Mesenchymal stem cell (in vitro differentiated cells and primary cell): ENCODE data around the gene DRC3.

Source experiments
- DNase-seq: peaks from one replicate; pipeline ENCODE4 v3.0.0-alpha.2; 2013
- H2AFZ ChIP-seq: one replicate; pipeline ENCODE4 v1.6.1; 2013; ENCODE audit warnings: low read depth, mild to moderate bottlenecking, control low read depth, inconsistent platforms, low read length, moderate library complexity
- H2AK5ac ChIP-seq: 2 replicates; pipeline ENCODE4 v1.6.1; 2013; ENCODE audit warnings: low read length, moderate library complexity, mild to moderate bottlenecking, inconsistent platforms; ENCODE audit not compliant: severe bottlenecking
- H2BK120ac ChIP-seq: one replicate; pipeline ENCODE4 v1.6.1; 2013; ENCODE audit warnings: low read depth, mild to moderate bottlenecking, inconsistent platforms, low read length, moderate library complexity
- H2BK12ac ChIP-seq, 2 experiments: one replicate each; pipeline ENCODE4 v1.6.1; 2013; ENCODE audit warnings: inconsistent platforms in 2 of 2, low read length in 2 of 2, mild to moderate bottlenecking in 2 of 2, moderate library complexity in 2 of 2, control low read depth in 1 of 2
- H2BK15ac ChIP-seq: one replicate; pipeline ENCODE4 v1.6.1; 2013; ENCODE audit warnings: mild to moderate bottlenecking, low read depth, inconsistent platforms; ENCODE audit not compliant: poor library complexity, severe bottlenecking
- H2BK5ac ChIP-seq: 2 replicates; pipeline ENCODE4 v1.6.1; 2013; ENCODE audit warnings: low read depth, mild to moderate bottlenecking, low read length, control low read depth, inconsistent platforms; ENCODE audit not compliant: poor library complexity, severe bottlenecking
- H3K14ac ChIP-seq, 2 experiments: one replicate each; pipeline ENCODE4 v1.6.1; 2013; ENCODE audit warnings: inconsistent platforms in 2 of 2, low read length in 2 of 2, control low read depth in 1 of 2, mild to moderate bottlenecking in 1 of 2, moderate library complexity in 1 of 2
- H3K18ac ChIP-seq, 2 experiments: one replicate each; pipeline ENCODE4 v1.6.1; 2013; ENCODE audit warnings: inconsistent platforms in 2 of 2, low read length in 2 of 2, control low read depth in 1 of 2, low read depth in 1 of 2, mild to moderate bottlenecking in 1 of 2
- H3K23ac ChIP-seq, 2 experiments: one replicate each; pipeline ENCODE4 v1.6.1; 2013; ENCODE audit warnings: inconsistent platforms in 2 of 2, low read length in 2 of 2, mild to moderate bottlenecking in 2 of 2, moderate library complexity in 2 of 2, control low read depth in 1 of 2
- H3K27ac ChIP-seq: 2 replicates; pipeline ENCODE4 v1.5.1; 2013; ENCODE audit warnings: mild to moderate bottlenecking, moderate library complexity, low read length, control low read depth, inconsistent platforms; ENCODE audit not compliant: poor library complexity, severe bottlenecking
- H3K27me3 ChIP-seq, 2 experiments: 2 replicates each; pipeline versions ENCODE4 v1.6.1 to v1.7.0; 2013; ENCODE audit warnings: low read length in 2 of 2, mild to moderate bottlenecking in 2 of 2, moderate library complexity in 2 of 2, control low read depth in 1 of 2, inconsistent platforms in 1 of 2; ENCODE audit not compliant: control insufficient read depth in 1 of 2, insufficient read depth in 1 of 2
- H3K36me3 ChIP-seq, 2 experiments: 2 replicates each; pipeline versions ENCODE4 v1.6.1 to v1.7.0; 2013; ENCODE audit warnings: low read length in 2 of 2, control low read depth in 1 of 2, inconsistent platforms in 1 of 2, low read depth in 1 of 2, mild to moderate bottlenecking in 1 of 2; ENCODE audit not compliant: insufficient read depth in 2 of 2, control insufficient read depth in 1 of 2
- H3K4ac ChIP-seq, 2 experiments: one replicate each; pipeline ENCODE4 v1.6.1; 2013; ENCODE audit warnings: inconsistent platforms in 2 of 2, low read length in 2 of 2, mild to moderate bottlenecking in 2 of 2, moderate library complexity in 2 of 2, control low read depth in 1 of 2, low read depth in 1 of 2
- H3K4me1 ChIP-seq: 2 replicates; pipeline ENCODE4 v1.6.1; 2013; ENCODE audit warnings: low read depth, low read length, control low read depth; ENCODE audit not compliant: control insufficient read depth, insufficient read depth
- H3K4me2 ChIP-seq: 2 replicates; pipeline ENCODE4 v1.6.1; 2013; ENCODE audit warnings: low read length, mild to moderate bottlenecking, inconsistent platforms; ENCODE audit not compliant: poor library complexity, severe bottlenecking
- H3K4me3 ChIP-seq, 2 experiments: 2 replicates each; pipeline versions ENCODE4 v1.5.1 to v1.7.0; 2013; ENCODE audit warnings: low read length in 2 of 2, mild to moderate bottlenecking in 2 of 2, control low read depth in 1 of 2, low read depth in 1 of 2; ENCODE audit not compliant: insufficient read depth in 1 of 2
- H3K79me1 ChIP-seq: replicated peaks from 2 replicates; pipeline ENCODE4 v1.6.1; 2013; ENCODE audit warnings: mild to moderate bottlenecking, control low read depth, low read length, inconsistent platforms; ENCODE audit not compliant: poor library complexity, severe bottlenecking
- H3K9ac ChIP-seq: 2 replicates; pipeline ENCODE4 v1.7.0; 2013; ENCODE audit warnings: mild to moderate bottlenecking, low read length, moderate library complexity
- H3K9me3 ChIP-seq: 2 replicates; pipeline ENCODE4 v1.7.0; 2013; ENCODE audit warnings: mild to moderate bottlenecking, low read length; ENCODE audit not compliant: control insufficient read depth
- H4K8ac ChIP-seq: one replicate; pipeline ENCODE4 v1.6.1; 2013; ENCODE audit warnings: inconsistent platforms, mild to moderate bottlenecking, low read length, moderate library complexity
- H4K91ac ChIP-seq: one replicate; pipeline ENCODE4 v1.6.1; 2013; ENCODE audit warnings: mild to moderate bottlenecking, low read length, inconsistent platforms
- WGBS: methylation state at CpG from one replicate; pipeline ENCODE4 v1.1.7; 2013; ENCODE audit warnings: mixed read lengths; 5-methylcytosine and 5-hydroxymethylcytosine counted together

DRC3 gene

DNA sequence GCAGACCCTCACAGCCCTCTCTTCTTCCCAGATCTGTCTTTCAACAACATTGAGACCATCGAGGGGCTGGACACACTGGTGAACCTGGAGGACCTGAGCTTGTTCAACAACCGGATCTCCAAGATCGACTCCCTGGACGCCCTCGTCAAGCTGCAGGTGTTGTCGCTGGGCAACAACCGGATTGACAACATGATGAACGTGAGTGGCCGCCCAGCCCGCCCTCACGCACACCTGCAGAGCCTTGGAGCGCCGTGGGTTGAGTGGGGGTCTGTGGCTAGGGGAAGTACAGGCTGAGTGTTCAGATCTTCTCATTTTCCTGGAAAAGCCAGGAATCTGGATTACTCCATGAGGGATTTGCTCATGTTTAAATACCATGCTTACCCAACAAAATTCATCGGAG, 15.2 kb downstream of the DRC3 start:
- H3K9me3 ChIP-seq: no peaks in the 10 kb centered on the region
- no peak for DNase-seq
- no peak overlapping the region for H3K4me2 ChIP-seq
- H3K79me1 ChIP-seq: no peaks in the 10 kb centered on the region
- no peak overlapping the region for H3K14ac ChIP-seq
- no peak overlapping the region for H2AFZ ChIP-seq
- no peaks in the 10 kb centered on the region for H3K36me3 ChIP-seq
- H3K4ac ChIP-seq: no peak overlapping the region
- H3K27ac ChIP-seq: no peak overlapping the region
- no peaks in the 10 kb centered on the region for H3K27me3 ChIP-seq
- no peak overlapping the region for H3K23ac ChIP-seq
- H2BK12ac ChIP-seq: no peak overlapping the region
- no peak overlapping the region for H2BK15ac ChIP-seq
- H3K4me1 ChIP-seq: peaks cover 16% of the 10 kb centered on the region
- H3K18ac ChIP-seq: no peak overlapping the region
- H3K9ac ChIP-seq: no peak overlapping the region
- no peak overlapping the region for H3K4me3 ChIP-seq
- H4K91ac ChIP-seq: no peak overlapping the region
- no peak overlapping the region for H4K8ac ChIP-seq
- no peak overlapping the region for H2AK5ac ChIP-seq
- no peak overlapping the region for H2BK5ac ChIP-seq
- H2BK120ac ChIP-seq: no peak overlapping the region
- WGBS: 90% methylated on average over 12 of the region's 14 CpGs

DNA sequence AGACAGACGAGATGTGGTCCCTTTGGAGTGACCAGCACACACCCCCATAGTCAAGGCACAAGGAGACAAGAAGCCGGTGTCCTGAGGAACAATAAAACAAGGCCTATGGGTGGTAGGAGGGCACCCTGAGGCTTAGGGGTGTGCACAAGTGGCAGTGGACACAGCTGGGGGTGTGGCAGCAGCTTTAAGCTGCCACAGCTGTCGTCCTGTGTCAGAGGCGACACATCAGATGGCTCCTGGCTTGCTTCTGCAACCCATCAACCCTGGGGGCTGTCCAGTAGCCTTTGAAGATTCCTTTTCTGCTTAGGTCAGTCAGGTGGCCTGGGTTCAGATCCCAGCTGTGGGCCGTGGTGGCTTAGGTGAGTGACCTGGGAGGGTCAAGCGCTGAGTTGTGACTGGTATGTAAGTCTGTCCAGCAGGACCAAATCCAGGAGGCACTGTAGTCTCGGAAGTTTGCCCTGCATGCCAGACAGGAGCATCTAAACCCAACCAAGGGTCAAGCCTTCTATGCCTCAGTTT, 15.8 kb downstream of the DRC3 start:
- H3K27me3 ChIP-seq: no peaks in the 10 kb centered on the region
- no peak for DNase-seq

DNA sequence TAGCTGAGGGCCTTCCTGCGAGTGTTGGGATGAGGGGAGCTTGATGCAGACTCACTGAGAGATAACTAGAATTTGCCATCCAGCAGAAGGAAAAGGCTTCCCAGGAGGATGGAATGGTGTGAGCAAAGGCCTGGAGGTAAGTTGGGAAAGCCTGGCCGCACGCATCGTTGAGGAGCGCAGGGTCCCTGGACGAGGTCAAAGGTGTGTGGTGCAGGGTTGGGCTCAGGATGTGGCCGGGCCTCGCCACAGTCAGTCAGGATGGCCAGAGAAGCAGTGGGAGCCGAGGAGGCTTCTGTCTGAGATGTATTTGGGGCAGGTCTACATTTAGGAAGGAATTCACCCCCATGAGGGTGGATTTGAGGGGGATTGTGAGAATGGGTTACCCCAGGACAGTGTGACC, 16.4 kb downstream of the DRC3 start:
- Histone ChIP-seq H3K27ac (no peak overlapping the region), H3K79me1 (no peaks in the 10 kb centered on the region), H3K27me3 (no peaks in the 10 kb centered on the region), H3K4me2 (no peak overlapping the region), H3K18ac (no peak overlapping the region), H3K4ac (no peak overlapping the region), H3K14ac (no peak overlapping the region), H3K9ac (no peak overlapping the region), H3K4me1 (peaks cover 22% of the 10 kb centered on the region), H3K9me3 (no peaks in the 10 kb centered on the region), H3K36me3 (no peaks in the 10 kb centered on the region), H2AK5ac (no peak overlapping the region), H3K4me3 (no peak overlapping the region), H2BK5ac (no peak overlapping the region), H3K23ac (no peak overlapping the region), H2BK15ac (no peak overlapping the region), H2AFZ (no peak overlapping the region), H2BK120ac (no peak overlapping the region), H4K91ac (no peak overlapping the region), H4K8ac (no peak overlapping the region), H2BK12ac (no peak overlapping the region)
- DNase-seq: no peak
- WGBS: 93% methylated on average over 9 of the region's 9 CpGs

More for the DNA sequence above, 15.8 kb downstream of the DRC3 start:
- H2BK120ac ChIP-seq: no peak overlapping the region
- H4K91ac ChIP-seq: no peak overlapping the region
- no peak overlapping the region for H2BK12ac ChIP-seq
- H3K27ac ChIP-seq: no peak overlapping the region
- peak overlapping the region in 1 of 2 experiments; percentile 21 for H3K14ac ChIP-seq
- H4K8ac ChIP-seq: no peak overlapping the region
- H3K18ac ChIP-seq: no peak overlapping the region
- H3K4me2 ChIP-seq: no peak overlapping the region
- no peak overlapping the region for H2AK5ac ChIP-seq
- no peaks in the 10 kb centered on the region for H3K9me3 ChIP-seq
- H3K4ac ChIP-seq: no peak overlapping the region
- no peak overlapping the region for H3K4me3 ChIP-seq
- H3K4me1 ChIP-seq: peaks cover 17% of the 10 kb centered on the region
- H3K36me3 ChIP-seq: no peaks in the 10 kb centered on the region
- no peak overlapping the region for H2BK15ac ChIP-seq
- no peak overlapping the region for H3K9ac ChIP-seq
- no peak overlapping the region for H2AFZ ChIP-seq
- no peaks in the 10 kb centered on the region for H3K79me1 ChIP-seq
- H2BK5ac ChIP-seq: no peak overlapping the region
- 88% methylated on average over 7 of the region's 7 CpGs for WGBS
- H3K23ac ChIP-seq: no peak overlapping the region

DNA sequence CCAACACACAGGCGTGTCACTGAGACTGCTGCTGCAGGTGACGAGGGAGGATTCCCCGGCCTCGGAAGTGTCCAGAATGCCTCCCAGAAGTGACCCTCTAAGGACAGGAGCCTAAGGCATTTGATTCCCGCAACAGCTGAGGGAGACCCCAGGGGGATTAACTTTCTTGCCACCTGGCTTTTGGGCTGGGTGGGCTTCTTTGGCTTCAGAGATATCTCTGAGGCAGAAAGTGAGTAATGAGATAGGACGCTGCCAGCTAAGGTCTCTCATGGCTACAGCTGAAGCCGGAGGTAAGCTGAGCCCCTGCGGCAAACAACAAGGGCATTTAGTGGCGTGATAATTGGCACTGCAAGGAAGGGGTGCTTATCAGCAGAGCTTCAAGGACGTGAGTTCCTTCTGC, 17.0 kb downstream of the DRC3 start:
- H3K4me1 ChIP-seq: peaks cover 27% of the 10 kb centered on the region
- no peak for DNase-seq

More for the DNA sequence above, 17.0 kb downstream of the DRC3 start:
- Histone ChIP-seq H3K79me1 (no peaks in the 10 kb centered on the region), H3K4ac (no peak overlapping the region), H4K8ac (no peak overlapping the region), H4K91ac (peak overlapping the region; percentile 15), H2BK120ac (no peak overlapping the region), H3K9me3 (no peaks in the 10 kb centered on the region), H3K27ac (no peak overlapping the region), H3K4me2 (no peak overlapping the region), H3K23ac (no peak overlapping the region), H2BK12ac (no peak overlapping the region), H2AFZ (no peak overlapping the region), H3K9ac (no peak overlapping the region), H3K36me3 (no peaks in the 10 kb centered on the region), H3K27me3 (no peaks in the 10 kb centered on the region), H2AK5ac (no peak overlapping the region), H3K18ac (no peak overlapping the region), H2BK15ac (no peak overlapping the region), H2BK5ac (no peak overlapping the region), H3K14ac (no peak overlapping the region), H3K4me3 (no peak overlapping the region)
- 93% methylated on average over 10 of the region's 10 CpGs for WGBS
